GM12874 (cell line): ENCODE results near the gene RPS2.

Experiments
- CTCF ChIP-seq: IDR thresholded peaks from 2 replicates; pipeline ENCODE4 v1.5.1; 2011; ENCODE audit warnings: low read depth, mild to moderate bottlenecking, control low read depth, low read length, moderate library complexity; ENCODE audit not compliant: insufficient read depth

Gene RPS2

DNA sequence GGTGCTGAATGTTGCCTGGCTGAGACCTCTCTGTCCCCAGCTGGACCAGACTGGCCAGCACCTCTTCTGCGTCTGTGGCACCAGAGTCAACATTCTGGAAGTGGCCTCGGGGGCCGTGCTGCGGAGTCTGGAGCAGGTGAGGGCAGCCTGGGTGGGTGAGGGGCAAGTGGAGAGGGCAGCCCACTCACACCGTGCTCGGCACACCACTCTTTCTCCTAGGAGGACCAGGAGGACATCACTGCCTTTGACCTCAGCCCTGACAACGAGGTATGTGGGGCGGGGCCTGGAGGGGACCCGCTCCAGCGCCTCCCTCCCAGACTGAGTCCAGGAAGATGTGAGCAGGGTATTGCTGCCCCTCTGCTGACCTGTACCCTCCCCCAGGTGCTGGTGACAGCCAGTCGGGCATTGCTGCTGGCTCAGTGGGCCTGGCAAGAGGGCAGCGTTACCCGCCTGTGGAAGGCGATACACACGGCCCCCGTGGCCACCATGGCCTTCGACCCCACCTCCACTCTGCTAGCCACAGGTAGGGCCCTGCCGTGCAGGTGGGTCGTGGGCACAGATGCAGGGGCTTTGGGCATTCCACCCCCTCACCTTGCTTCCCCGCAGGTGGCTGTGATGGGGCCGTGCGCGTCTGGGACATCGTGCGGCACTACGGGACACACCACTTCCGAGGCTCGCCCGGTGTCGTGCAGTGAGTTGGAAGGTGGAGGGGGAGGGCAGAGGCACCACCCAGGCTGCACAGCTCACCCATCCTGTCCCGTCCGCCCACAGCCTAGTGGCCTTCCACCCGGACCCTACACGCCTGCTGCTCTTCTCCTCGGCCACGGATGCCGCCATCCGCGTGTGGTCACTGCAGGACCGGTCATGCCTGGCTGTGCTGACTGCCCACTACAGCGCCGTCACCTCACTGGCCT lies 9.8 kb upstream of the RPS2 start:
- no peak for TF ChIP-seq CTCF

GRCh38 chr16:1973461-1974156 lies 9.0 kb upstream of the RPS2 start:
- no peak for TF ChIP-seq CTCF

GRCh38 chr16:1972490-1972877 lies 7.9 kb upstream of the RPS2 start:
- TF ChIP-seq CTCF, result no peak

GRCh38 chr16:1971796-1972489 lies 7.3 kb upstream of the RPS2 start, which contains the start of gene TBL3:
Gene TBL3 (plus strand): TSS chr16:1972053. CDS start chr16:1972165, 112 bp downstream.
- TF ChIP-seq CTCF, result no peak

- no peak for TF ChIP-seq CTCF
Observed at GRCh38 chr16:1968146-1968953, 3.7 kb upstream of the RPS2 start.

GRCh38 chr16:1966460-1966859 lies 1.8 kb upstream of the RPS2 start, which contains the start of gene RNF151:
Gene RNF151 (plus strand): TSS chr16:1966856. CDS start chr16:1966882, 26 bp downstream.
- no peak for TF ChIP-seq CTCF
